Endothelial cell of umbilical vein (primary cell): ENCODE measurements around the gene TEDC1. TPM values are rescaled to one million over a fixed set of nuclear protein-coding genes. Genes with fewer than 3 reads are reported as not detected.

Experiments used
- BruUV-seq: library from RNA; stranded (reverse); fragments of 400-500 nt; replicated peaks from 2 replicates; lab custom pipeline; 2021; lab: Mats Ljungman, UMichigan
- CTCF ChIA-PET: fragments of 300-600, 350-600 bp; sonication (Branson Sonifier 250); formaldehyde crosslinking; loops from one replicate; lab custom pipeline; 2021; ENCODE audit warnings: antibody characterized with exemption, inconsistent platforms; lab: Charles Lee
- POLR2A ChIA-PET: fragments of 300-600, 350-600 bp; sonication (Branson Sonifier 250); formaldehyde crosslinking; loops from one replicate; lab custom pipeline; 2021; ENCODE audit warnings: antibody characterized with exemption, inconsistent platforms; lab: Charles Lee
- DNase-seq: peaks from one replicate; pipeline ENCODE4 v3.0.0-alpha.2; 2011; ENCODE audit warnings: low read depth, low spot score
- FAIRE-seq: peaks from 2 replicates; lab custom pipeline; 2011; peaks lifted over from hg19 to GRCh38; lab: Jason Lieb, UNC
- H2AFZ ChIP-seq: 2 replicates; pipeline ENCODE4 v1.6.0; 2012; ENCODE audit warnings: low read depth, low read length, control low read depth, inconsistent platforms
- H3K27ac ChIP-seq: 2 replicates; pipeline ENCODE4 v1.5.1; 2011; ENCODE audit warnings: low read depth, mild to moderate bottlenecking, control low read depth, low read length, moderate library complexity; ENCODE audit not compliant: insufficient read depth
- H3K27me3 ChIP-seq, 2 experiments: 2 replicates each; pipeline versions ENCODE4 v1.6.0 to v1.6.1; 2011; ENCODE audit warnings: low read length in 2 of 2, mixed read lengths in 1 of 2; ENCODE audit not compliant: control insufficient read depth in 2 of 2, insufficient read depth in 2 of 2
- H3K36me3 ChIP-seq, 2 experiments: 2 replicates in 1 of 2; 3 replicates in 1 of 2; pipeline ENCODE4 v1.5.1; 2011; ENCODE audit warnings: low read length in 2 of 2, mild to moderate bottlenecking in 1 of 2, moderate library complexity in 1 of 2; ENCODE audit not compliant: control insufficient read depth in 2 of 2, insufficient read depth in 2 of 2; ENCODE audit errors: extremely low read depth in 1 of 2
- H3K4me1 ChIP-seq: 3 replicates; pipeline ENCODE4 v1.5.1; 2011; ENCODE audit warnings: mild to moderate bottlenecking, low read length; ENCODE audit not compliant: control insufficient read depth, insufficient read depth; ENCODE audit errors: extremely low read depth
- H3K4me2 ChIP-seq: 2 replicates; pipeline ENCODE4 v1.6.1; 2011; ENCODE audit warnings: low read length, control low read depth, mixed read lengths; ENCODE audit not compliant: insufficient read depth
- H3K4me3 ChIP-seq, 3 experiments: fragments of 200-600 bp in 1 of 3; sonication (generic), shearing (Covaris generic) in 1 of 3; replicated peaks in 1 of 3; 2 replicates each; pipeline ENCODE4 v1.5.1; 2011 to 2016; ENCODE audit warnings: control low read depth in 3 of 3, low read length in 3 of 3, mild to moderate bottlenecking in 2 of 3, inconsistent platforms in 1 of 3, low read depth in 1 of 3, moderate library complexity in 1 of 3; ENCODE audit not compliant: insufficient read depth in 1 of 3
- H3K79me2 ChIP-seq: 2 replicates; pipeline ENCODE4 v1.6.0; 2012; ENCODE audit warnings: low read length, inconsistent platforms; ENCODE audit not compliant: control insufficient read depth, insufficient read depth
- H3K9ac ChIP-seq: replicated peaks from 2 replicates; pipeline ENCODE3; 2011; ENCODE audit warnings: low read length, control low read depth; ENCODE audit not compliant: insufficient read depth; ENCODE audit errors: extremely low read depth
- H3K9me1 ChIP-seq: replicated peaks from 3 replicates; pipeline ENCODE4 v1.6.0; 2011; ENCODE audit warnings: mild to moderate bottlenecking, low read length; ENCODE audit not compliant: control insufficient read depth, insufficient read depth; ENCODE audit errors: extremely low read depth
- H3K9me3 ChIP-seq: replicated peaks from 2 replicates; pipeline ENCODE4 v1.5.1; 2012; ENCODE audit warnings: low read length, inconsistent platforms; ENCODE audit not compliant: control insufficient read depth, insufficient read depth
- H4K20me1 ChIP-seq: replicated peaks from 2 replicates; pipeline ENCODE3; 2011; ENCODE audit warnings: mild to moderate bottlenecking, low read length; ENCODE audit not compliant: control insufficient read depth, insufficient read depth; ENCODE audit errors: extremely low read depth
- CTCF ChIP-seq, 2 donors: IDR thresholded peaks; 1 replicate in 1 of 2; 2 replicates in 1 of 2; pipeline ENCODE4 v1.5.1; 2011; ENCODE audit warnings: low read length in 2 of 2, mild to moderate bottlenecking in 2 of 2, moderate library complexity in 2 of 2, control low read depth in 1 of 2, inconsistent platforms in 1 of 2, low read depth in 1 of 2; ENCODE audit not compliant: insufficient read depth in 1 of 2; ENCODE audit errors: extremely low read depth in 1 of 2
- EZH2 ChIP-seq: IDR thresholded peaks from 2 replicates; pipeline ENCODE4 v1.6.1; 2012; ENCODE audit warnings: borderline replicate concordance, low read depth, mild to moderate bottlenecking, moderate library complexity, low read length, inconsistent platforms; ENCODE audit not compliant: severe bottlenecking
- FOS ChIP-seq: IDR thresholded peaks from 2 replicates; pipeline ENCODE4 v1.6.1; 2011; ENCODE audit warnings: mild to moderate bottlenecking, low read length, moderate library complexity, borderline replicate concordance; ENCODE audit not compliant: insufficient read depth
- GATA2 ChIP-seq: IDR thresholded peaks from 2 replicates; pipeline ENCODE4 v1.7.0; 2011; ENCODE audit warnings: low read depth, mild to moderate bottlenecking, moderate library complexity, mixed read lengths, low read length; ENCODE audit not compliant: insufficient read length, insufficient read depth
- JUN ChIP-seq: IDR thresholded peaks from 2 replicates; pipeline ENCODE4 v1.6.1; 2011; ENCODE audit warnings: borderline replicate concordance, low read depth; ENCODE audit not compliant: insufficient read length, insufficient read depth
- MAX ChIP-seq: IDR thresholded peaks from 2 replicates; pipeline ENCODE4 v1.6.1; 2011; ENCODE audit not compliant: insufficient read depth, insufficient read length
- MYC ChIP-seq: IDR thresholded peaks from one replicate; pipeline ENCODE4 v1.6.1; 2011; ENCODE audit warnings: mild to moderate bottlenecking, low read depth, low read length
- POLR2A ChIP-seq: IDR thresholded peaks from 2 replicates; pipeline ENCODE4 v1.6.1; 2012; ENCODE audit warnings: low read depth, mild to moderate bottlenecking, control low read depth, low read length
- POLR2AphosphoS5 ChIP-seq: IDR thresholded peaks from 2 replicates; pipeline ENCODE4 v1.6.1; 2012; ENCODE audit warnings: low read depth, mild to moderate bottlenecking, control low read depth, low read length, moderate library complexity; ENCODE audit not compliant: insufficient read depth
- dilution Hi-C: fragments of 300-500 bp; cut with MboI; formaldehyde crosslinking; loops from one replicate; pipeline ENCODE4 v1.15.0; 2019; ENCODE audit warnings: low sequenced_read_pairs; ENCODE audit not compliant: extremely low pct_ligation_motif_present
- intact Hi-C: fragments of 100-400 bp; cut with micrococcal nuclease; formaldehyde crosslinking; loops from one replicate; pipeline ENCODE4 v1.10.0; 2022
- polyA plus RNA-seq, 4 experiments: library from polyadenylated mRNA; depleted of rRNA in 3 of 4; stranded (reverse) in 3 of 4; unstranded in 1 of 4; fragments of >200 nt; gene quantifications; 2 replicates each; pipeline versions ENCODE4 v1.2.1 to v1.2.3, GENCODE V29; 2011 to 2012; ENCODE audit warnings: missing spikeins in 1 of 4
- total RNA-seq: library from RNA; stranded (reverse); gene quantifications from 2 replicates; pipeline ENCODE4 v1.2.3, GENCODE V29; 2021

Gene TEDC1
- total and polyA plus RNA-seq, 2 donors (not counting 3 experiments of a cell fraction or from before 2014, with no cell fraction given), result 16.5 to 25.3 TPM

- Histone ChIP-seq H3K27ac (no peak overlapping the region), H3K4me1 (peaks cover 17% of the 10 kb centered on the region), H3K27me3 (peaks cover 2 to 7% of the 10 kb centered on the region in 2 experiments), H3K9me1 (no peaks in the 10 kb centered on the region), H3K9ac (no peak overlapping the region), H2AFZ (no peak overlapping the region), H3K4me2 (no peak overlapping the region), H4K20me1 (no peaks in the 10 kb centered on the region), H3K4me3 (no peak overlapping the region), H3K79me2 (no peaks in the 10 kb centered on the region), H3K9me3 (no peaks in the 10 kb centered on the region), H3K36me3 (no peaks in the 10 kb centered on the region)
- dilution Hi-C loops (no loop called here), intact Hi-C loops (no loop called here)
- TF ChIP-seq FOS (no peak), JUN (no peak), MAX (no peak)
- BruUV-seq, result no TSS peak
- ChIA-PET POLR2A (no interaction called here), CTCF (no interaction called here)
- DNase-seq (no peak), FAIRE-seq (no peak)
Observed at GRCh38 chr14:105530285-105531087, 39.4 kb downstream of the TEDC1 start.

- H3K4me1 ChIP-seq, result peaks cover 17% of the 10 kb centered on the region
Observed at GRCh38 chr14:105531088-105531893, 40.2 kb downstream of the TEDC1 start.

More at GRCh38 chr14:105531088-105531893, 40.2 kb downstream of the TEDC1 start:
- Histone ChIP-seq H3K36me3 (no peaks in the 10 kb centered on the region), H3K4me2 (no peak overlapping the region), H3K27ac (no peak overlapping the region), H3K9ac (no peak overlapping the region), H3K9me3 (no peaks in the 10 kb centered on the region), H3K9me1 (no peaks in the 10 kb centered on the region), H3K79me2 (no peaks in the 10 kb centered on the region), H3K27me3 (peaks cover 0 to 3% of the 10 kb centered on the region in 2 experiments), H3K4me3 (no peak overlapping the region), H4K20me1 (no peaks in the 10 kb centered on the region), H2AFZ (no peak overlapping the region)
- intact Hi-C loops (no loop called here), dilution Hi-C loops (no loop called here)
- CTCF ChIA-PET, result interaction anchor here (0.9 to 1.9 kb wide), 2 partner anchors 51 to 161 kb away, joined by 5 to 6 read pairs; no protein-coding TSS in a partner anchor
- DNase-seq (no peak), FAIRE-seq (no peak)
- no peak for TF ChIP-seq MYC
- no peak for TF ChIP-seq POLR2AphosphoS5
- TF ChIP-seq EZH2, result no peak
- TF ChIP-seq CTCF (IDR thresholded peaks at IDR 0.05; ENCODE audit: extremely low read depth in 1 of 2, insufficient read depth in 1 of 2, low read depth in 1 of 2, low read length in 2 of 2), result no peak
- no peak for TF ChIP-seq FOS
- no peak for TF ChIP-seq JUN
- no peak for TF ChIP-seq POLR2A
- TF ChIP-seq GATA2, result no peak
- no peak for TF ChIP-seq MAX
- no TSS peak for BruUV-seq
- POLR2A ChIA-PET, result no interaction called here
